HL-60 (cell line): ENCODE measurements around the gene SEZ6L2.
"Not testable (repeated sequence)": the region's sequence is repeated elsewhere in the genome, so short reads cannot be mapped to it uniquely, and the experiment has no call there.

ENCODE experiments used
- DNase-seq, 2 experiments: peaks; one replicate each; pipeline ENCODE4 v3.0.0-alpha.2; 2010 to 2020; ENCODE audit warnings: low read depth in 1 of 2, low spot score in 1 of 2
- H3K27ac ChIP-seq: fragments of 250-450 bp; sonication (Bioruptor Pico); replicated peaks from 2 replicates; pipeline ENCODE4 v1.5.1; 2020; ENCODE audit warnings: mild to moderate bottlenecking, moderate library complexity
- H3K27me3 ChIP-seq: fragments of 250-450 bp; sonication (Bioruptor Pico); 2 replicates; pipeline ENCODE4 v1.5.1; 2021; ENCODE audit warnings: mild to moderate bottlenecking, moderate library complexity; ENCODE audit not compliant: insufficient read depth, poor library complexity, severe bottlenecking
- H3K4me3 ChIP-seq: replicated peaks from 2 replicates; pipeline ENCODE4 v1.5.1; 2011; ENCODE audit warnings: mild to moderate bottlenecking, control low read depth, low read length; ENCODE audit not compliant: insufficient read depth
- GABPA ChIP-seq: IDR thresholded peaks from 2 replicates; pipeline ENCODE4 v1.6.1; 2012; ENCODE audit warnings: low read depth
- POLR2AphosphoS5 ChIP-seq: IDR thresholded peaks from 2 replicates; pipeline ENCODE4 v1.6.1; 2012; ENCODE audit warnings: low read depth
- REST ChIP-seq: IDR thresholded peaks from 2 replicates; pipeline ENCODE4 v1.6.1; 2012; ENCODE audit warnings: low read depth; ENCODE audit not compliant: insufficient replicate concordance
- SPI1 ChIP-seq: IDR thresholded peaks from 2 replicates; pipeline ENCODE4 v1.6.1; 2012; ENCODE audit warnings: low read depth, mild to moderate bottlenecking, borderline replicate concordance
- TF ChIP-seq, protein P1 (sequence below): IDR thresholded peaks from one replicate; pipeline ENCODE4 v1.5.1; 2011; ENCODE audit warnings: low read length, control low read depth, inconsistent platforms; ENCODE audit not compliant: insufficient read depth

The SEZ6L2 gene

DNA sequence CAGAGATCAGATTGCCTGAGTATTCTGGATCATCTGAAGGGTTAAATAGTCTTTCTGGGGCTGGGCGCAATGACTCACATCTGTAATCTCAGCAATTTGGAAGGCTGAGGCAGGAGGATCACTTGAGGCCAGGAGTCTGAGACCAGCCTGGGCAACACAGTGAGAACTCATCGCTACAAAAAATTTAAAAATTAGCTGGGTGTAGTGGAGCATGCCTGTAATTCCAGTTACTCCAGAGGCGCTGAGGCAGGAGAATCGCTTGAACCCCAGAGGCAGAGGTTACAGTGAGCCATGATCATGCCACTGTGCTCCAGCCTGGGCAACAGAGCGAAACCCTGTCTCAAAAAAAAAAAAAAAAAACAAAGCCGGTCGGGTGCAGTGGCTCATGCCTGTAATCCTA is 63.4 kb downstream of the SEZ6L2 start:
- no peak overlapping the region for H3K27ac ChIP-seq
- no peak for DNase-seq
- TF ChIP-seq GABPA (no peak), REST (no peak), SPI1 (no peak), POLR2AphosphoS5 (no peak)
- TF ChIP-seq, protein P1, sequence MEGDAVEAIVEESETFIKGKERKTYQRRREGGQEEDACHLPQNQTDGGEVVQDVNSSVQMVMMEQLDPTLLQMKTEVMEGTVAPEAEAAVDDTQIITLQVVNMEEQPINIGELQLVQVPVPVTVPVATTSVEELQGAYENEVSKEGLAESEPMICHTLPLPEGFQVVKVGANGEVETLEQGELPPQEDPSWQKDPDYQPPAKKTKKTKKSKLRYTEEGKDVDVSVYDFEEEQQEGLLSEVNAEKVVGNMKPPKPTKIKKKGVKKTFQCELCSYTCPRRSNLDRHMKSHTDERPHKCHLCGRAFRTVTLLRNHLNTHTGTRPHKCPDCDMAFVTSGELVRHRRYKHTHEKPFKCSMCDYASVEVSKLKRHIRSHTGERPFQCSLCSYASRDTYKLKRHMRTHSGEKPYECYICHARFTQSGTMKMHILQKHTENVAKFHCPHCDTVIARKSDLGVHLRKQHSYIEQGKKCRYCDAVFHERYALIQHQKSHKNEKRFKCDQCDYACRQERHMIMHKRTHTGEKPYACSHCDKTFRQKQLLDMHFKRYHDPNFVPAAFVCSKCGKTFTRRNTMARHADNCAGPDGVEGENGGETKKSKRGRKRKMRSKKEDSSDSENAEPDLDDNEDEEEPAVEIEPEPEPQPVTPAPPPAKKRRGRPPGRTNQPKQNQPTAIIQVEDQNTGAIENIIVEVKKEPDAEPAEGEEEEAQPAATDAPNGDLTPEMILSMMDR = no peak

GRCh38 chr16:29834079-29834478 is 65.3 kb downstream of the SEZ6L2 start:
- no peak for DNase-seq

More for the DNA sequence above, 63.4 kb downstream of the SEZ6L2 start:
- Histone ChIP-seq H3K27me3 (no peaks in the 10 kb centered on the region), H3K4me3 (no peak overlapping the region)

DNA sequence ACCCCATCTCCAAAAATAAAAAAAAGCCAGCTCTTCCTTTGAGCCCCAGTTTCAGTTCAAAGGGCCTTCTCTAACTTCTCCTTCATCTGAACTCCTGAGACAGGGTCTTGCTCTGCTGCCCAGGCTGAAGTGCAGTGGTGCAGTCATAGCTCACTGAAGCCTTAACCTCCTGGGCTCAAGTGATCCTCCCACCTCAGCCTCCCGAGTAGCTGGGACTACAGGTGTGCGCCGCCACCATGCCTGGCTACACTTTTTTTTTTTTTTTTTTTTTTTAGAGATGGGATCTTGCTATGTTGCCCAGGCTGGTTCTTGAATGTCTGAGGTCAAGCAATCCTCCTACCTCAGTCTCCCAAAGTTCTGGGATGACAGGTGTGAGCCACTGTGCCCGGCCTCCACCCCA is 66.1 kb downstream of the SEZ6L2 start:
- H3K4me3 ChIP-seq, H3K27ac ChIP-seq, H3K27me3 ChIP-seq, DNase-seq: not testable (repeated sequence)

More at GRCh38 chr16:29834079-29834478, 65.3 kb downstream of the SEZ6L2 start:
- TF ChIP-seq POLR2AphosphoS5 (no peak), GABPA (no peak), REST (no peak), SPI1 (no peak)
- TF ChIP-seq, protein P1 = no peak
- H3K27me3 ChIP-seq = no peaks in the 10 kb centered on the region
- no peak overlapping the region for H3K4me3 ChIP-seq
- H3K27ac ChIP-seq = no peak overlapping the region

DNA sequence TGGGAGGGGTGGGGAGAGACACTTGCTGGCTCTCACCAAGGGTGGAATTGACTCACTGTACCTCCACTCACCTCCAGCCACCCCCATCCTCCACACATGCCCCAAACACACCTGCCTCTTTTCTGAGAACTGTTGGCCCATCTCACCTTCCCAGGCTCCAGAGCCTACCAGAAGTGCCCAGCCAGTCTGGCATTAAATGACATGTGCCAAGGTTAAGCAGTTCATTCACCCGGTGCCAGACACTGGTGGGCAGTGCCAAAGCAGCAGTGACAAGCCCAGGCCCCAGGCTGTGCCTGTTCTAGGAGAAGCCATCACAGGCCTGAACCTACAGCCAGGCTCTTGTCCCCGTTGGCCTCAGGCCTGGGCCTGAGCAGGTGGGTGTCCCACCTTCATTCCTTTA is 67.9 kb downstream of the SEZ6L2 start:
- H3K27me3 ChIP-seq = no peaks in the 10 kb centered on the region
- DNase-seq = no peak
- TF ChIP-seq, protein P1 = no peak
- no peak for TF ChIP-seq SPI1
- TF ChIP-seq REST = no peak
- TF ChIP-seq GABPA = no peak
- TF ChIP-seq POLR2AphosphoS5 = no peak
- H3K4me3 ChIP-seq = no peak overlapping the region
- no peak overlapping the region for H3K27ac ChIP-seq
